ENCODE results near the gene CRHR2.

CRHR2 gene

DNA sequence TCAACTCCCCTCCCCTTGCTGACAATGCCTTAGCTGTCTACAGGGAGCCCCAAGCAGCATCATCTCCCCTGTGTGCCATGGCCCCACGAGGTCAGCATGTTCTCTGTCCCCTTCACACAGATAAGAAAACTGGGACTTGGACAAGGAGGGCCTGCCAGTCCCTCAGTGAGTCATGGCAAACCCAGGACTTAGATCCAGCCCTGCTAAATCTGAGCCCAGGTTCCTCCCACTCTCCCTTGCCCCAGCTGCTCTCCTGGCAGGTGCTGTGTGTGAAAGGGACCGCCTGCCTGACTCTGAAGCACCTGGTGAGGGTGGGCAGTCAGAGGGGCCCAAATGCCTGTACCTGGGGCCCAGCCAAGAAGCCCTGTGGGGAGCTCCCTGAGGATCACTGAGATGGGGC is 7.4 kb downstream of the CRHR2 start:
- DNase-seq = no peak

DNA sequence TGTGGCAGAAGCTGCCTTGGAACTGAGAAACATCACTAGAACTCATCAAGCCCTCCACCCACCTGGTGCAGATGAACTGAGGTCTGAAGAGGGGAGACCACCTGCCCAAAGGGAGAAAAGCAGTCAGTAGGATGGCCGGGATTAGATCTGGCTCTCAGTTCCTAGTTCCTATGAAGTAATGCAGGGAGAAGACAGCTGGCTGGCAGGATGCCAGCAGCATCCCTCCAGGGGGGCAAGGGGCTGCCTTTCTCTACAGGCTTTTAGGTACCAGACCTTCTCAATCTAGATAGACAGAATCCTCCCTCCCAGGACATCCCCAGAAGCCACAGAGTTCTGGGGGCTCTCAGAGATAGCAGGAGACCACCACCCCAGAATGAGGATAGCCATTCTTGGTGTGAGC is 7.8 kb downstream of the CRHR2 start:
- peak in 1 of 2 experiments; percentile 11 for DNase-seq

DNA sequence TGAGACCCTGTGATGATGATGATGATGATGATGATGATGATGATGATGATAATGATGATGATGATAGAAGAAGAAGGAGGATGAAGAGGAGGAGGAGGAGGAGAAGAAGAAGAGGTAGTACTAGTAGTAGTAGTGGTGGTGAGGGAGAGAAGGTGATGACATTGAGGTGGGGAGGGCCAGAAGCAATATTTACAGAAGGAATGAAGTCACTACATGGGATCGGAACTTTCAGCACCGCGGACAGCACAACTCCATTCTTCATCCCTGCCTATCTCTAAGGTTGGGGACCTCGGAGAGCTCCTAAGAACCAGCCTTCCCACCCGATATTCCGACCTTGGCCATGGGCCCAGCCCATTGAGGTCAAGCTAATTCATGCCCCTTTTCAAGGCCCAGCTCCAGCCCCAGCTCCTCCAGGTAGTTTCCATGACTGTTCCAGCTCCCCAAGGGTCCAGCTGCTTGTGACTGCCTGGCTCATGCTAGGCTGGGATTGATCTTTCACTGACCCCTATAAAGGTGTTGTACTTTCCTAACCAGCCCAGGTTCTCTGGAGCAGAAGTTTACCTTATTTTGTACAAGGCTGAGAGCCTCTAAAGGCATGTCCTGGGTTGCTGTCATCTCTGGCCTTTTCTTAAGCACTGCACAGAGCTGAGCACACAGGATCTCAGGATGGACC is 10.3 kb downstream of the CRHR2 start:
- no peak for DNase-seq

DNA sequence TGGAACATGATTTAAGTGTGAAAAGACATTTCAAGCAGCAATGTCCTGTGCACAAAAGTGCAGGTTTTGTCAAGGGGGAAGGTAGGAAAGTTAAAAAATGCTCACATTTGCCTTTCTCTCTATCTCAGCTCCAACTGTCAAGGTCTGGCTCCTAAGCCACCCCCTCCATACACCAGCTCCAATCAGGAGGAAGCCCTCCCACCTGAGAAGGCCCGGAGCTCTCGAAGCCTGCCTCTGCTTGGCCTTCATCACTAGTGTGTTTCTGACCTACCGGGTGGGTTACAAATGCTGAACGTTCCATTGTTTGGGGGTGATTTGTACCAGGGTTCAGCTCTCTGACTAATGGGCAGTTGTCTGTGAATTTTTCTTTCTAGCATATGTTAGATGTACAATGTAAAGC is 14.2 kb downstream of the CRHR2 start:
- no peak for DNase-seq

DNA sequence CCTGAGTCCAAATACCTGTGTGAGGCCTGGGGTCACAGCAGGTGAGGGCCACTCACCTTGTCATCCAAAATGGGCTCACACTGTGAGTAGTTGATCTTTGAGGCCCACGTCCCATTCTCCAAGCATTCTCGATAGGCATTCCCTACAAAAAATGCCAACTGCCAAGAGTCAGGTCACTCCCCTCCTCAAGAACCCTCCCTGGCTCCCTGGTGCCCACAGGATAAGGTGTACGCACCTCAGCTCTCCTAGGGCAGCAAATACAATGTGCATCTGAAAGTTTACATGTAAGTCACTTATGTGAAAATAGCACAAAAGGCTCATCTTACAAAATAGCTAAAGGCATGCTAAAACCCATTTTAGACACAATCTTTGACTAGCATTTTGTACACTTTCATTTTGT is 15.1 kb downstream of the CRHR2 start:
- DNase-seq = no peak

DNA sequence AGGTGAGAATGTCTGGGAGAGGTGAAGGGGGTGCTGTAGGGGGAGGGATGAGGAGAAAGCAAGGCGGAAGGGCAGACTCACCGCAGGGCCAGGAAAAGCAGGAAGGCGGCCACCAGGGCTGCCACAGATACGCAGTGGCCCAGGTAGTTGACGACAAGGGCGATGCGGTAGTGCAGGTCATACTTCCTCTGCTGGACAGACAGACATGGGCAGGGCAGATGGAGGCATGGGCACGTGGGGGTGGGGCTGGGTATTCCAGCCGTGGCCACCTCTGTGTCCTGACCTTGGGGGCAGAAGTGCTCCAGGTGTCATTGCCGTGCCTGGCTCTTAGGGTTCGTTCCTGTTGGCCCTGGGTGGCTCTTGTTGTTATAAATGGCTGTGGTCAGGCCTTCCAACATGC is 16.8 kb downstream of the CRHR2 start:
- no peak for DNase-seq

DNA sequence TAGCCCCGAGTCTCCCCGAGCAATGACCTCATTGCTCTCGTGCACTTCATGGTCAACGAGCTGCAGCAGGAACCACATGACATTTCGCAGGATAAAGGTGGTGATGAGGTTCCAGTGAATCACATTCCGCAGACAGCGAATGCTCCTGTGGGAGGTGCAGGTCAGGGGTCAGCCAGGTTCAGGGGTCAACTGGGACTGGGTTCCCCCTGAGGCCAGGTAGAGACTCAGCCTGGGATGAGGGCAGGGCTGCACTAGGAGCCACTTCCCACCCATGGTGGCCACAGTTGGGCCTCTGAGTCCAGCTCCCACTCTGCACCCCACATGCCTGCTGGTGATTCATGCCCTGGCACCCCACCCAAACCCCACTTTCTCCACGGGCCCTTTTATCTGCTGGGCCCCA is 17.2 kb downstream of the CRHR2 start:
- no peak for DNase-seq

DNA sequence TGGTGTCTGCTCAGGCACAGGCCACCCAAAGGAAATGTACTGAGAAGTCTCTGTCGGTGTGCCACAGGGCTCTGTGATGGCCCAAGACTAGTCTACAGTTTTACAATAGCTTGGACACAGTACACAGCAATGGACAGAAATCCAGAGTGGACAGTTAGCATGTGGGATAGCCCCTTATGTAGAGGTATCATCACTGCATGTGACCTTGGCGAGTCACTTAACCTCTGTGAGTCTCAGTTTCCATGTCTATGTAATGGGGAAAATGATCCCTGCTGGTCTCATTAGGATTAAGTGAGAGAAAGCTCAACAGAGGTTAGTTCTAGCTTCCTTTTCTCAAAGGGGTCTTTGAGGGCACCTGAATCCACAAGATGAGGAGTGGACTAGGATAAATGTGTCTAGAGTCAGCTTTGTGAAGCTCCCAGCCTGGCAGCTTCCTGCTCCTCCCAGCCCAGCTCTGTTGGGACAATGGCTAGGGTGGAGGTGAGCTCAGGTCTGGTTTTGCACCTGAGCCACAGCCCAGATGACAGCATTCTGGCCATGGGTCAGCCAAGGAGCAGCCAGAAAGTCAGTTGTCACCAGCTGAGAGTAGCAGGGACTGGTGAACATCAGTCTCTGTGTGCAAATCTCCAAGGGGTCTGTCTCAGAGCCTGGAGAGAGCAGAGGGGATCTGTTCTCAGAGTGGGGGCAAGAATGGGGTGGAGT is 17.9 kb downstream of the CRHR2 start:
- DNase-seq = no peak

DNA sequence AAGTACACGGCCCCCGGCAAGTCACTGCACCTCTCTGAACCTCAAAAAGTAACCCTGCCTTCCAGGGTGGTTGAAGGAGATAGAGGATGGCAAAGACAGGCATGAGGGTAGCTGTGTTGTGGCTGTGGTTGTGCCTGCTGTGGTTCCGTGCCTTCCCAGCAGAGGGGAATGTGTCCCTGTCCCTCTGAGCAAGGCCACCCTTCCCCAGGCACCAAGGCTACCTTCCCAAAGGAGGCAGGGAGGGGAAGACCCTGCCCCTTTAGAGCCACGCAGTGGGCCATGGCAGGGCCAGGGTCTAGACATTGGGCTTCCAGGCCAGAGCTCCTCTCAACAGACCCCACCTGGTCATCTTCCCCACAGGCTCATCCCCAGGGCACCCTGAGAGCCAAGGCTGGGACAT is 18.8 kb downstream of the CRHR2 start:
- no peak for DNase-seq

DNA sequence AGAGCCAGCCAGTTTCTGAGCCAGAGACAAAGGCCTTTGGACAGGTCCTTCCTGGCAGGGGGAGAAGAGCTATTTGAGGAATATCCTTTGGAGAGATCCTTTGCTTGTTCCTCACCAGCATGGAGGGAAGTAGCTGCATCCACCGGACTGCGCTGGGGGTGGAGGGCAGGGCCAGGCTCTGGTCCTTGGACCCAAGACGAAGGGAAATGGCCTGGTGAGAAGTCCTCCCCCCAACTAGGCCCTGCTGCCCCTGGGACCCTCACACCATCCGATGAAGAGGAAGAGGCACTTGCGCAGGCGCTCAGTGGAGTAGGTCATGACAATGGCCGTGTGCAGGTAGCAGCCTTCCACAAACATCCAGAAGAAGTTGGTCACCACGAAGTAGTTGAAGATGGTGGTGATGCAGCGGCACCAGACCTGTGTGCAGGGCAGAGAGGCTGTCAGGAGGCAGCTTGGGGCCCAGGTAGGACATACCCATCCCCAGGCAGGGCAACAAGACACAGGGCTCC is 19.8 kb downstream of the CRHR2 start:
- DNase-seq = no peak

DNA sequence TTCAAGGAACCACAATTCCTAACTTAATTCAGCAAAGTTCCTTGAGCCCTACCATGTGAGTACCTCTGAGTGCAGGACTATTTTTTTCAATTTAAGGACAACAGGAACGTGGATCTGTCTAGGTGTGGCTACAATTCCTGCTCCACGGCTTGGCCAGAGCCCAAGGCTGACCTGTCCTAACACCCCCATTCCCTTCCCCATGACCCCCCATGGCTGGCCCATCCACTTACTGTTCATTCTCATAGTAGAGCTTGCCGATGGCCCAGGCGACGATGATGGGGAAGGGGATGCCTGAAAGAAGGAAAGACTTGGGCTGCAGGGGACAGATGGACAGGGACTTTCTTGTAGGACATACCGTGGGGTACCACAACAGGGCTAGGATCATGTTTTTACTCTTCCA is 20.3 kb downstream of the CRHR2 start:
- DNase-seq = no peak

DNA sequence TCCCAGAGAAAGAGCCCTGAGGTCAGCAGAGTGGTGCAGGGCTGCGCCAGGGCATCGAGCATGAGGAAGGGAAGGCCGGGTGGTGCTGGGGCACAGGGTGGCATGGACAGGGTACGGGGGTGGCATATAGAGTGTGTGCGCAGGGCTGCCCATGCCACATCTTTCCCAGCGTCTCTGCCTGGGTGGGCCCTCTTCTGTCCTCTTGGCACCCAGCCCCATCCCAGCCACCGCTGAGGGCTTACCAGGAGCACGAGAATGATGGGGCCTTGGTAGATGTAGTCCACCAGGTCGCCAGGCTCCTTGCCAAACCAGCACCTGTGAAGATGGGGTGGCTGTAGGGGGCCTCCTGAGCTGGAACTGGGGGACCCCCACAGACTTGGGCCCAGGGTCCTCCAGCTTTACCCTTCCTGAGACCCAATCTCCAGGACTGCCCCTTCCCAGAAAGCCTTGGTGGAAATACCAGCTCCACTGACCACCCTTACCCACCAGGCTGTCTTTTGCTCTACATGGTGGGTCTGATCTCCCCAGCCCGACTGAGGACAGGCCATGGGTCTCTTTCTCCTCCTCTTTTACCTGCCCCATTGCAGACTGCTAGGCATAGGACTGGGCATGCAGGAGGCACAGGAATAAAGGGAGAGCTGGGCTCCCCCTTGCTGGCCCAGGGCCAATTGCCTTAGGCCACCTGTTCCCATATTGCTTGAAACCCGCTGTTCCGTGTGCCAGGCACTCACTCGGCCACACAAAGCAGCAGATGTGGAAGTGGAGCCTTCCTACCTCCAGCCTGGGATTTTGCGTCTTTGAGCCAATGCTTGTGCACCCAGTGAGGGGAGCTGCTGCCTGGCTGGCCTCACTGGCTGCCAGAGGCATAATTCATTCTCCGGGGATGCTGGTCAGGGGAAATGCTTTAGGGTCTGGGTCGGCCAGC is 21.7 kb downstream of the CRHR2 start:
- DNase-seq = peak; percentile 39 to 89

DNA sequence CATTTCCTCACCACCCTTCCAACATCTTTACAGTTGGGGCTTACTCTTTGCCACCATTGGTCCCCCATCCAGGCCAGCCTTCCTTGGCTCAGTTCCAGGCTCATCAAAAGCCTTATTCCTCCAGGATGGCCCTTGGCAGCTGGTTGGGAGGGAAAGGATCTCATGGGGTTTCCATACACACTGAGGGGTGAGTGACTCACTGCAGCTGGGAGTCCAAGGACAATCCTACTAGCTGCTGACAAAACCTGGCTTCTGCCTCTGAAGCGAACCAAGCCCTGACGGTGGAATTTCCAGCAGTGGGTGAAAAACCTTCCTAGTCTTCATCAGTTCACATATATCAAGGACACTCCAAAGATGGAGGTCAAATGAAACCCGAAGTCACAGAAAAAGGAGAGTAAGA is 22.9 kb downstream of the CRHR2 start:
- DNase-seq = peak; percentile 37 to 85

DNA sequence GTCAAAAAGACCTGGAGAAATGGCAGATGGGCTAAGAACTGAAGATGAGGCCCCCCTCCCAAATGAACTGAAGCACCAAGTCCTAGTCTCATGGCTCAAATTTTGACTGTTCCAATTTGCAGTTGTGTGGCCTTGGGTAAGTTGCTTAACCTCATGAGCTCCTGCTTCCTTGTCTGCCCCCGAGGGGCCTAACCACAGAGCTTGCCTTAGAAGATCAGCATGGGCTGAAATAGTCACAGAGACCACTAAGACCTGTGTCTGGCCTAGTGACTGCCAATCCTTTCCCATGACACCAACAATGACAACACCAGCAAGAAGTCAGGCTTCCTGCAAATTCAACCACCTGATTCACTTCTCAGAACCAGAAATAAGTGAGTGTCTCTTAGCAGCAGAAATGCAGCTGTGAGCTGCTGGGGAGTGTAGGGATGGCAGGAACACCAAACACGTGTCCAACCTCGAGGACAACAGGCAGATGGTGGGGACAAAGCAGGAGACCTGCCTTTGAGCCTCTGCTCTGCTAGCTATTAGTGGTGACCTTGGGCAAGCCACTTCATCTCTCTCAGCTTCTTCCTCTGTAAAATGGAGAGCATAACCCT is 23.7 kb downstream of the CRHR2 start:
- no peak for DNase-seq

DNA sequence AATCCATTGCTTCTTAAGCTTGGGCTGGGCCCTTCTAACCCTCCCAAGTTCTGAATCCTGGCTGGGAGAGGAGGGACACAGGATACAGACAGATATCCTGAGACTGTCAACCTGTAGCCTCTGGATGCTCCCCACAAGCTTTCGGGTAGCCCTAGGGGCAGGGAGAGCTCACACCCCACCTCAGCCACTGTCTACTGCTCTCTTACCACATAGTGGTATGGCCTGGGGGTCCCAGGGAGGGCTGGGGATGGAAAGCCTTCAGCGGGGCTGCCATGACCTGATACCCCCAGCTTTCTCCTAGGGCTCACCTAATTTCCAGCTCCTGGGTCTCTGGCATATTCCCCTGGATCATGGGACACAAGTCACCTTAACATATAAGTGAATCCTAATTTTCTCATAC is 25.1 kb downstream of the CRHR2 start:
- DNase-seq = no peak

DNA sequence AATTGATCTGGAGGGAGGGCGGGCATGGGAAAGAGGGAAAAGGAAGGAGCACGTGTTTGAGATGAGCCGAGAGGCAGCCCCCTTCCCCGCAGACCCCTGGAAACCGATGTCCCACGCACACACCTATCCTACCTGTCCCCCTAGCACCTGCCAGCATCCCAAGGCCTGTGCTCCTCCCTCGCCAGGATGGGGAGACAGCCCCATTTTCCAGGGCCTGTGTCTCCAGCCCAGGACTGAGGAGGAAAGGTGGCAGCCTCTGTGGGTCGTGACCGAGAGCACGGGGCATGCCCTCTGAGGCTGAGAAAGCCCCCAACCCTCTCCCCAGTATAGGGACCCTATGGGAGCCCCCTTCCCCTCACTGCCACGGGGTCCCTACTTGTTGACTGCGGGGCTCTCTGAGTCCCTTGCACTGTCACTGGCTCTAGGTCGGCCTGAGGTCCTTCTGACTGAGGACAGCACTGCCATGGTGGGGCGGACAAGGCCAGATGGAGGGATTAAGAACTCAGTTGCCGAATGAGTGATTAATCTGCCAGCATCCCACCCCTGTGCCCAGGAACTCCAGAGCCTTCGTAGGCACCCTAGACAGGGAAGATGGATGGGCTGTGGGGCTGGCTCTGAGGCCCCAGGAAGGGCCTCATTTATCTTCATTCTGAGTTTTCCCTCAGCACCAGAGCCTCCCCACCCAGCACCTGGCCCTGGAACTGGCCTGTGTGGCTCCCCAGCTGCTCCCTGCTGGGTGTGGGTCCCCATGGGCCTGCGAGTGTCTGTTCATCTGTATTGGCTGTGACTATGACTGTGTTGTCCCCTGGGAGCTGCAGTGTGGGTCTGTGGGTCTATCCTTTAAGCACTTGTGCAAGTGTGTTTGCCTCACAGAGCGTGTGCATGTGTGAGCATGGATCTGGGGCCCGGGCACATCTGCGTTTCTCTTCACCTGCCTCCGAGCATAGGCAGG is 26.0 kb downstream of the CRHR2 start:
- no peak for DNase-seq

DNA sequence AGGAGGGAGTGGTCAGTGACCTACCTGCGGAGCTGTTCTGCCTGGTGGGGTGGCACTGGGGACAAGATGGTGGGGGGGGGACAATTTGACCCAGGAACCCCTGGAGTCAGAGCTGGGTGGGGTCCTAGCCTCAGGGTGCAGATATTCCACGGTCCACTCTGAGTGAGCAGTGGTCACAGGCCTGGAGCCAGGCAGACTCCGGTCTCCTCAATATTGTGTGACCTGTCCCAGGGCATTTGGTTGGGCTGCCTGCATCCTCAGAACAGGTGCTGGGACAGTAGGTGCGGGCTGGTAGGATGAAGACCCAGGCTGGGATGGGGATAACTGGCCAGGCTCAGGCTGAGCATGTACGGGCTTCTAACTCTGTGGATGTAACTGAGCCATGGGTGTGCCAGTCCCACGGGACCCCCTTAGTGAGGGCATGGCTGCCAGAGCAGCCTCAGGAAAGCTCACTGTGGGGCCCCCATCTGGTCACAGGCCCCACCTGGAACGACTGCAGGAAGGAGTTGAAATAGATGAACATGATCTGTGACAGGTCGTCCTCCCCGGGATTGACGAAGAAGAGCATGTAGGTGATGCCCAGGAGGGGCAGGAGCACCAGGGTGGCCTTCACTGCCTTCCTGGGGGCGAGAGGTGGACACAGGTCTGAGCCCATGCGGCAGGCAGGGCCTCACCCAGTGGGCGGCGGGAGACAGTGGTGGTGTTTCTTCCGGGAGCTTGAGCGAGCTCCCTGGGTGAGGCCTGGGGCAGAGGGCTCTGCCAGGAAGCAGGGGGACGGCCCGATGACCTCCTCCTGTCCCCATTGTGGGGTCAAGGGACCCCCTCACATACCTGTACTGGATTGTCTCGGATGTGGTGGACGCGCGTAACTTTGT is 26.9 kb downstream of the CRHR2 start:
- no peak for DNase-seq

DNA sequence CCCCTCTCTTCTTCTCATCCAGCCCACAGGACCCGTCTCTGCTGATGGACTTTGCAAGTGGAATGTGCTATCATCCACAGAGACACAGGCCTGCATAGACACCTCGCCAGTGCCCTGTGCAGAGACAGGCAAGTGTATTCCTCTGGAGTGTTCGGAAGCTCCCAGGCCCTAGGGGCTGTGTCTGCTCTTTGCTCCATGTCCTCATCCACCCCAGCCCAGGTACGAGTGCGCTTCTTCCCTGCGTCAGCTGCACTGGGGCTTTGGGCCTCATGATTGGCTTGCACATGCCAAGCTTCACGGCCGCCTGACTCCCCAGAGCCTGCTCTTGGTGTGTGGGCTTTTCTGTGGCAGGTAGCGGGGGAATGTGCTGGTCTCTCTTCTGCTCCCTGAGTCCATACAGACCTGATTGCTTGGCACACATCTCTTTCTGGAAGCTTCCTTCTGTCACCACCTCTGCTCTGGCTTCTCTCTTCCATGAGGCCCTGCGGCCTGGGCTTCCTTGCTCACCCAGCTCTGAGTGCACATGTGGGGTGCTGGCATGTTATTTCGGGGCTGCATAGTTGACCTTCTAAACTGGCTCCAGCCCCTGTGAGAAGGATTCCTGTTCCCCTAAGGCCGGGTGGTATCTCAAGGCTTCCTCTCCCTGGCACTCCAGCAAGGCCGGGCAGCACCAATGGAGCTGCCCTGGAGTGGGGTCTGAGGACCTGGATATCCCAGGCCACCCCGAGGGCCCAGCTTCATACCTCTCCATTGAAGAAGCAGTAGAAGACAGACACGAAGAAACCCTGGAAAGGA is 27.8 kb downstream of the CRHR2 start:
- no peak for DNase-seq

DNA sequence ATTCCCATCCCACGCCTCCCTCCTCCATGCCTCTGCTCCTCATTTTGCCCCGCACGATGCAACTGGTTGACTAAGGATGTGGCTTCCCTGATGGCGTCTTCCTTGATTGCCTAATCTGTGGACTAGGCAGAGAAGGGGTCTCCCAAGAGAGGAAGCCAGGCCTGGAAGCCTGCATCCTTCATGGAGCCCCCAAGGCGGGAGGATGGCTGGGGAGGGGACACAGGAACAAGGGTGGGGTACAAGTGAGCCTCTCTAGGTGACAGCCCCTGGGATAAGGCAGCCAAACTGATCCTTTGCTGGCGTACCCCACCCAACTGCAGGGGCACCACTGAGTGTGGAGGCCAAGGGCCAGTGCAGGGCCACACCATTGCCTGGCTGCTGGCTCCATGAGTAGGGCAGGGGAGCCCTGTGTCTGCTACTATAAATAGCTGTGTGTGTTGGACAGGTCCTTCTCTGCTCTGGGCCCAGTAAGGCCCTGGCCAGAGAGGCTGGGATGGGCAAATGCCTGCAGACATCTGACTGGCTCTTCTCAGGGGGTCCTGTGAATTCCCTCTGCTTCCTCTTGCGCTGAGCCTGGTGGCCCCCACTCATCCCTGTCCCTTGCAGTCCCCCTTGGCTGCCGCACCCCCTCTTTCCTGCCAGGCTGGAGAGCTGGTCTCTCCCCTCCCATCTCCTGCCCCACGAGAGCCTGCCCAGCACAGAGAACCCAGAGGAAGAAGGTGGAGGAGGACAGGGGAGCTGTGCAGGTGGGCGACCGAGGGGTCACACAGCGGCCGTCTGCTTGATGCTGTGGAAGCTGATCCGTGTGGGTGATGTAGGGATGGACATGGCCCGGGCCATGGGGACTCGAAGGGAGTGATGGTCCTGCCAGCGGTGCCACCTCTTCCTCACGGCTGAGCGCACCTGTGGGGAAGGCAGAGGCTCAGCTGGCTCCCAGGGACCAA is 29.3 kb downstream of the CRHR2 start:
- no peak for DNase-seq
